CD4-positive, alpha-beta T cell treated with Interleukin-6 for 4 hours (primary cell): ENCODE measurements around the gene SLC12A8.

Experiments
- DNase-seq: peaks from one replicate; pipeline ENCODE4 v3.0.0-alpha.2; 2020; ENCODE audit warnings: mixed read lengths

The SLC12A8 gene

GRCh38 chr3:125136966-125137357 is 75.6 kb downstream of the SLC12A8 start:
- no peak for DNase-seq

DNA sequence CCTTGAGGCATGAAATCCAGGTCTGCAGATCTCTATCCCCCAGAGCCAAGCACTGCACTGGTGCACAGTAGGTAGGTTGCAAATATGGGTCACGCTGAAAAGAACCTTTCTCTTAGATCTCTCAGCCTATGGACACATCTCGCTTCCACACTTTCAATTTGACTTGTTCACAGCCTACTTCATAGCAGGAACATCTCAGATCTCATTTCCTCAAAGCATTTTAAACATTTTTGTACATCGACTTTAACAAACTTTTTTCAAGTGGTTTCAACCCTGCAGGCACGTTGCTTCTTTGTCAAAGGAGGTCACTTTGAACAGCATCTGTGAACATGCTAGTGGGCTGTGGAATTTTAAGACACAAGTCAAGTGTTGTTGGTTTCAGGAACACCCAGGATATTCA is 76.0 kb downstream of the SLC12A8 start:
- DNase-seq = no peak

GRCh38 chr3:125134952-125135351 is 77.6 kb downstream of the SLC12A8 start:
- DNase-seq = no peak

- DNase-seq = no peak
Observed at GRCh38 chr3:125132815-125133214, 79.7 kb downstream of the SLC12A8 start.

DNA sequence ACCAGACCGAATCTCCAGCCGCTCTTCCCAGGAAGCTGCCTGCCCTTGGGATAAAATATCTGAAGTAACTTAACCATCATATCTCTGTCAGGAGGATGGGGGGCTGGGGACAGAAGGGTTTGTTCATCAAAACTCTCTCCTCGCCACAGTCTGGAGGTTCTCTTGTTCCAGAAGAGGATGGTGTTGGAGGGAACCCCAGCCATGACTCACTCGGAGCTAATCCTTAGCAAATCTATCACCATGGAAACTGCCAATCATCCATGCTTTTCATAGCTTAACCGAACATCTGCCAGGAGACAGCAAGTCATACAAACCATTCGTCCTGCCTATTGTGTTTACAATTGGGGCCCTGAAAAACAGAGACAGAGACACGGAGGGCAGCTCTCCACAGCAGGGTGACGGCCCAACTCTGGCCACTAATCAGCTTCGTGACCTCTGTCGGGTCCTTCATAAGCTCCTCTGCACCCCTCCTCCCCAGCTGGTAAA is 83.0 kb downstream of the SLC12A8 start:
- DNase-seq = no peak

DNA sequence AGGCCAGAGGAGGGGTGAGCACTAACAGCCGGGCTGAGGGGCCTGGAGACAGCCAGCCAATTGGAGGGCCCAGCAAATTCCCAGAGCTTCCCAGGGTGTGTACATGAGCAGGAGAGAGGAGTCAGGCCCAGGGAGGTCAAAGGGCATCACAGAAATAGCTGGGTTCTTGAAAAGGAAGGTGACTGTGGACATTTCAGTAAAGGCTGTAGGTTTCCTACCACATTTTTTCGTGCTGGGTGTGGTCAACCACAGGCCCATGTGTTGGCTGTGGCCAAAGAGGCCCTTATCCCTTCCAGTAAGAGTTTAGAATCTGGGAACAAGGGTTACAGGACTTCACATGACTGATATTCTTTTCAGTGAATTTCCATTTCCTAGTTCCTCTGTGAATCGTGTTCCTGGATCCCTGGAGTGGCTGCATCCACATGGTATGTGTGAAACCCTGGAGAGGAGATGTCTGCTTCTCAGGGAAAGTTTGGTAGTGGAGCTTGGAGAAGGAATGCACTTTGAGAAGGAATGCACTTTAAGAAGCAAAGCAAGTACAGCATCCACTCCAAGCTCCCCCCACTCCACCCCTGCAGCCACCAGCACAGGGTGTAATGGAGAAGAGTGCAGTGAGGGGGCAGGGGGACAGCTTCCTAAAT is 83.6 kb downstream of the SLC12A8 start:
- no peak for DNase-seq

GRCh38 chr3:125126323-125126722 is 86.2 kb downstream of the SLC12A8 start:
- no peak for DNase-seq

- no peak for DNase-seq
Observed at GRCh38 chr3:125125821-125126245, 86.7 kb downstream of the SLC12A8 start.

GRCh38 chr3:125123451-125124305 is 88.9 kb downstream of the SLC12A8 start:
- DNase-seq = no peak

DNA sequence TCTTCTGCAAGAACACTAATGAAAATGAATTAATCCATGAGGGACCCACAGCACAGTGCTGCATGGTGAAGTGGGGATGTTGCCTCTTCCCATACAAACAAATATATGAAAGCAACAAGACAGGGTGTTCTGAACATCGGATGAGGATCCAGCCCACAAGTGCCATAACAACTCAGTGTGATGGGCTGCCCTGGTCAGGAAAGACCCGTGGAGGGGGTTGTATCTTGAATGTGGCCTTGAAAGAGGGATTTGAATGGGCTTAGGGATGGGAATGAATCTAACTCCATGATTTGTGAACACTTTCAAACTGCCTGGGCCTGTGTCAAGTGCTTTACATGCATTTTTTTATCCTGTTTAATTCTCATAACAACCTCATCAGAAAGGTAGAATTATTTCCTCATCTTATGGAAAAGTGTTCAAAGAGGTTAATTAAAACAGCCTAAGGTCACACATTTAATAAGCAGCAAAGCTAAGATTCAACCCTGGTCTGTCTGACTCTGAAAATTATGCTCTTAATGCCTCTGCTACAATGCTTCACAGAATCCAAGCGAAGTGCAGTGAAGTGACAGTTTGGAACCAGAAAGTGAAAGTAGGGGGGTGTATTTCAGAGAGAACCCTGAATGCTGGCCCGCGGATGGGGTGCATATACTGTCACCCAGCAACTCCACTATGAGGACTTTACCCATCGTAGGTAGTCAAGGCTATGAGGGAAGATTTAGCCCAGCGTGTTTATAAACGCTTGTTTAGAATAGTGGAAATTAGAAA is 91.1 kb downstream of the SLC12A8 start:
- peak; percentile 48 for DNase-seq

DNA sequence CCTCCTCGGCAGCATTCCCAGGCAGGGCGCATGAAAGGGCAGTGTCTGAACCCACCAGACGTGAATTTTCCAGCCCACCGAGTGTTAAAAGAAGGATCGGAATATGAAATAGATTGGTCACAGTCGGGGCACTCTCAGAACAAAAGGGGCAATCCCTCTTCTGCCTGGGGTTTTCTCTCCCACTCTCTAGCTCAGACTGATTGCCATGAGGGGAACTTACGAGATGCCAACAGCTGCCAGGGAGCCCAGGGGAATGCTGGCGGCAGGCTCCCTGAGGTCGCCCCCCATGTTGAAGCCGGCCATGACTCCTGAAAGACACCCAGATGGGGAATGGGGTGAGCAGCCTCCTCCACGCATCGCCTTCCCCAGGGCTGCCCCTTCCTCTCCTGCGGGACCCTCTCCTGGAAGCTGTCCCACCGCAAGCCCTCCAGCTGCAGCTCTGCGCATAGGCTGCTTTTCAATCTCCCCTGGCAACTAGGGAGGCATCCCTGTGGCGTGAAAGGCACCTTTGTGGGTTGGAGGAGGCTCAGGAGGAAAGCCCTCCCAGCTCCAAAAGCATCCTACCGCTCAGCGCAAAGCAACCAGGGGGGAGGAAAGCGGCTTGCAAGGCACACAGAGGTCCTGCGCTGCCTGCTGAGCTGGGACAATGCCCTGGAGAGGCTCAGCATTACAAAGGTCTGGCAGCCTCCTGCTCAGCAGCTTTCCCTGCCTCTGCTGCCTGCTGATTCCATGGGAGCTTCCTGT is 92.0 kb downstream of the SLC12A8 start:
- no peak for DNase-seq

DNA sequence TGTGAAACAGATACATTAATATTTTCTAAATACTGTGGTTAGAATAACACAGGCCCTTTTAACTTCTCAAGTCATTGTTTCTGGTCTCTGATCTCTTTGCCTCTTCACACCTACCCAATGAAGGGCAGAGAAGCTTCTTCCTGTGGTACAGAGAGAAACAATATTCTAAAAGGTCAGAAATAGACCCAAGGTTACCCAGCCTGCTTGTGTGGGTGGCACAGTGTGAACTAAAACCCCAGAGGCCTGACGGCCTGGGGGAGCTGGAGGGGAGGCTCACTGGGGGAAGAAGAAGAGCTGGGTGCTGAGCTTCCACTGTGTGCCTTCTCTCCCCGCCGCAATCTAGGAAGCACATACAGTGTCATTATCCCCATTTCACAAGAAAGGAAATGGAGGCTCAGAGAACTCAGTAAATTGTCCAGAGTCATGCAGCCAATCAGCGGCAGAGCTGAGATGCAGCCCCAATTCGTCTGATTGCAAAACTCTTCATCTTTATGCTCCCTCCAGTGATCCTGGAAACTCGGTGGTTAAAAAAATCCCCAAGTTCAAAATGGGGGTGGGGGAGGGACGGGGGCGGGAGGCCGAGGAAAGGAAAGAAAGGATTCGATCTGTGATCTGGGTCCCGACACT is 92.7 kb downstream of the SLC12A8 start:
- peak; percentile 21 for DNase-seq

DNA sequence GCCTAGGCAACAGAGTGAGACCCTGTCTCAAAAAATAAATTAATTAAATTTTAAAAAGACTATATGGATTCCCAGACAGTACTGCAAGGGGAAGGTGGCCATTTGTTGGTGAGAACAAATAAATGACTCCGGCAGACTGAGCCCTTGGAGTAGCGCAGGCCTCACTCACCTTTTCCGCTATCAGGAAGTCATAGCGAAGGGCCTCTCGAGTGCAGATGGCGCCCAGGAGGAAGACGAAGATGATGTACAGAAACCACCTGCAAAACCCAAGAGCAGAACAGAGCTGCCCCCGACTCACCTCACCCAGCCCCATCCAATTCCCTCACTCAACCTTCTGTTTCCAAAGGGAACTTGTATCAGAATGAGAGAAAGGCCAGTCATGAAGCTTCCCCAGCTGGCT is 93.9 kb downstream of the SLC12A8 start:
- DNase-seq = no peak

DNA sequence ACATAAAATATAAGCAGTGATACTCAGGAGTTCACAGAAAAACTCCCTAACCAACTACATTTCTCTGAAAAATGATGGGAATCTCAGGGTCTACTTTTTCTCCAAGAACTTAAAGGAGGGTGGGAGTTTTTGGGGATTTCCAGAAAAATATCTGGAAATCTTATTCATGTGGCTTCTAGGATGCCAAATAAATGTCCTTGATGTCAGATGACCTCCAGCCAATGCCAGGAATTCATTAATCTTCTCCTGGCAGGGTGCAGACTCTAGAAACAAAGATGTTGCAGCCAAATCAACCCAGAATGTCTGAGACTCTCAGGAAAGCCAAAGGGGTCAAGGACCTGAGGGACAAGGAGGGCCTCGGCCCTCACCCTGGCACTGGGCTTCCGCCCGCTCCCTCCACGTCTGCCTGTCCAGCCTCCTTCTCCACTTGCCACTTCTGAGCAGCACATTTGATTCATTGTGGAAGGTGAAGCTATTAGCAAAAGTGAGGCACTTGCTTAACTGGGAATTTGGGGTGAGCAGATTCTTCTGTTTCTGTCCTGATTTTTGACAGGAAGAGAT is 94.8 kb downstream of the SLC12A8 start:
- no peak for DNase-seq

- DNase-seq = no peak
Observed at GRCh38 chr3:125116311-125117080, 96.1 kb downstream of the SLC12A8 start.

GRCh38 chr3:125115640-125116039 is 96.9 kb downstream of the SLC12A8 start:
- no peak for DNase-seq

GRCh38 chr3:125112981-125113380 is 99.6 kb downstream of the SLC12A8 start:
- DNase-seq = no peak

DNA sequence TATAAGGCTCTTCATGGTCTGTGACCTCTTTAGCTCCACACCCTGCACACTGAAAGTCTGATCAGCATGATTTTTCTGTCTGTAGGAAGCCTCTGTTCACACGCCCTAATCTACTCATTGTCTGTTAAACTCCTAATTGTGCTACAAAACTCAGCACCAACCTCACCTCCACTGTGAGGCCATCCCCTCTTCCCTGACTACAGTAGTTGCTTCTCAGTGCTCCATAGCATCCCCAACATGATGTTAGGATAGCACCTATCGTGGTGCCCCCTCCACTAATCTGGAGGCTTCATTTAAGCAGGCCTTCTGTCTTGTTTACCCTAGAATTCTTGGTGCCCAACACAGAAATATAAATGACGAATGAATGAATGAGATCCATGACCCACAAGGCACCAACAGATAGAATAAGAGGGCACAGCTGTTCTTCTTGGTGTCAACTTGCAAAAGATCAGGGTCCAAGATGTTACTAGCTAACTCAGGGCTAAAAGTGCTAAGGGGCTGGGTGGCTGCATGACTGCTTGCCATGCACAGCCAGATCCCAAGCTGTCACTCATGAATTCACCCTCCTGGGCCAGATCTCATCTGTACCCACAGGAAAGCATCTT is 101.6 kb downstream of the SLC12A8 start:
- no peak for DNase-seq

DNA sequence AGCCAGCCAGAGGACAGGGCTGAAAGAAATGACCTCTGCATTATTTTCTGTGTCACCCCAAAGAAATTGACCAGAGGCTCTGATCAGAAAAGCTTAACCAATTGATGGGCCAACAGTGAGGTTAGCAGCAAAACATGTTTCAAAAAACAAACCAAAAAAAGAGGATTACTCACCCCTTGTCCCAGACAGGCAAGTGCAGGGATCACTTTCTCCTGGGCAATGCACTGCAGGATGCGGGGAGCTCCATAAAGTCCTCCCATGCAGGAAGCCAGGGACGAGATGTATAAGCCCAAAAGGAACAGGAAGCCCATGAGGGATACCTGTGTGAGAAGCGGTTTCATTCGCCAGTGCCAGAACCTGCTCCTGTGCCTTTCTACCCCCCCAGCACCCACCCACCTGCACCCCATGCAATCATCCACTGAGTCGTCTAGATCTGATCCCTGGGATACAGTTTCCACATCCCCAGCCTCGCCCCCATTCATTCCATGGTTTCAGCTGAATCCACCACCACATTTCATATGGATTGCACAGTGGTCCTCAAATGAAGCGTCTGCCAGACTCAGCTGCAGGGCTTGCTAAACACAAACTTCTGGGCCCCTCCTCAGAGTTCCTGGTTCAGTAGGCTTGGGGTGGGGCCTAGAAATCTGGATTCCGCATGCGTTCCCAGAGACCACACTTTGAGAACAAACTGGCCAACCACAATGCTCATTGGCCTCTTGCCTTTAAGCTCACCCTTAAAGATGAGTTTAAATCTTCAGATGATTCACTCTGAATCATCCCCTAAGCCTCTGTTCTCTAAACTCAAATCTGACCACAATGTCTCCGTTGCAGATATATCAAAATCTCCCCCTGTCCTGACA is 102.3 kb downstream of the SLC12A8 start:
- DNase-seq = no peak

GRCh38 chr3:125109536-125109925 is 103.0 kb downstream of the SLC12A8 start:
- DNase-seq = no peak
